Nephron (organoid): ENCODE measurements around the gene LYRM1.

Source experiments
- H3K27ac Mint-ChIP-seq, 3 experiments: 2 replicates each; pipeline ENCODE4 v1.8.0; 2020; ENCODE audit warnings: mixed read lengths in 3 of 3, mild to moderate bottlenecking in 2 of 3, moderate library complexity in 1 of 3
- H3K27me3 Mint-ChIP-seq: 2 replicates; pipeline ENCODE4 v1.8.0; 2021; ENCODE audit warnings: low read depth, mild to moderate bottlenecking, moderate library complexity, mixed read lengths
- H3K36me3 Mint-ChIP-seq: 2 replicates; pipeline ENCODE4 v1.8.0; 2020; ENCODE audit warnings: low read depth, mixed read lengths
- H3K4me1 Mint-ChIP-seq: 2 replicates; pipeline ENCODE4 v1.8.0; 2020; ENCODE audit warnings: mixed read lengths
- H3K4me3 Mint-ChIP-seq, 3 experiments: 2 replicates each; pipeline ENCODE4 v1.8.0; 2020; ENCODE audit warnings: mild to moderate bottlenecking in 3 of 3, mixed read lengths in 3 of 3, moderate library complexity in 2 of 3
- H3K9me3 Mint-ChIP-seq: 2 replicates; pipeline ENCODE4 v1.8.0; 2020; ENCODE audit warnings: mixed read lengths
- CTCF ChIP-seq, 3 experiments: fragments of 200-600 bp; sonication (generic); IDR thresholded peaks; one replicate each; pipeline ENCODE4 v1.5.0; 2021; ENCODE audit warnings: antibody characterized with exemption in 3 of 3; ENCODE audit not compliant: unreplicated experiment in 3 of 3

Gene LYRM1

GRCh38 chr16:20916289-20916688 lies 15.7 kb downstream of the LYRM1 start:
- no peak overlapping the region for H3K4me3 Mint-ChIP-seq
- peaks cover 4% of the 10 kb centered on the region for H3K4me1 Mint-ChIP-seq
- no peak for TF ChIP-seq CTCF (IDR thresholded peaks at IDR 0.05; ENCODE audit: unreplicated experiment in 3 of 3)
- H3K9me3 Mint-ChIP-seq: no peaks in the 10 kb centered on the region
- no peaks in the 10 kb centered on the region for H3K27me3 Mint-ChIP-seq
- no peak overlapping the region for H3K27ac Mint-ChIP-seq
- peaks cover 16% of the 10 kb centered on the region for H3K36me3 Mint-ChIP-seq

DNA sequence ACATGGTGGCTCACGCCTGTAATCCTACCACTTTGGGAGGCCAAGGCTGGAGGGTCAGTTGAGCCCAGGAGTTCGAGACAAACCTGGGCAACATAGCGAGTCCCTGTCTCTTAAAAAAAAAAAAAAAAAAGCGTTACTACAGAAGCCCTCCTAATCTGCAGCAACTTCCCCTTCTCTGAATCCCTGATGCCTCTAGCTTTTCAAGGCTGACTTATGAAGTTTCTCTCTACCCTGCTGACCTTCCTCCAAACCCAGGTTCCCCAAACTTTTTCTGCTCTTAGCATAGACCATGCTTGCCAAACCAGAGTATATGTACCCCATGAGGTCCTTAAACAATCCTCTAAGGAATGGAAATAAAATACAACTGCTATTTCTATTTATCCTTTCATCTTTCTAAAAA lies 16.4 kb downstream of the LYRM1 start:
- H3K4me1 Mint-ChIP-seq: peaks cover 4% of the 10 kb centered on the region
- peak overlapping the region in 1 of 3 experiments; percentile 25 for H3K27ac Mint-ChIP-seq
- no peaks in the 10 kb centered on the region for H3K9me3 Mint-ChIP-seq
- H3K4me3 Mint-ChIP-seq: no peak overlapping the region
- peaks cover 16% of the 10 kb centered on the region for H3K36me3 Mint-ChIP-seq
- TF ChIP-seq CTCF (IDR thresholded peaks at IDR 0.05; ENCODE audit: unreplicated experiment in 3 of 3): no peak
- no peaks in the 10 kb centered on the region for H3K27me3 Mint-ChIP-seq

DNA sequence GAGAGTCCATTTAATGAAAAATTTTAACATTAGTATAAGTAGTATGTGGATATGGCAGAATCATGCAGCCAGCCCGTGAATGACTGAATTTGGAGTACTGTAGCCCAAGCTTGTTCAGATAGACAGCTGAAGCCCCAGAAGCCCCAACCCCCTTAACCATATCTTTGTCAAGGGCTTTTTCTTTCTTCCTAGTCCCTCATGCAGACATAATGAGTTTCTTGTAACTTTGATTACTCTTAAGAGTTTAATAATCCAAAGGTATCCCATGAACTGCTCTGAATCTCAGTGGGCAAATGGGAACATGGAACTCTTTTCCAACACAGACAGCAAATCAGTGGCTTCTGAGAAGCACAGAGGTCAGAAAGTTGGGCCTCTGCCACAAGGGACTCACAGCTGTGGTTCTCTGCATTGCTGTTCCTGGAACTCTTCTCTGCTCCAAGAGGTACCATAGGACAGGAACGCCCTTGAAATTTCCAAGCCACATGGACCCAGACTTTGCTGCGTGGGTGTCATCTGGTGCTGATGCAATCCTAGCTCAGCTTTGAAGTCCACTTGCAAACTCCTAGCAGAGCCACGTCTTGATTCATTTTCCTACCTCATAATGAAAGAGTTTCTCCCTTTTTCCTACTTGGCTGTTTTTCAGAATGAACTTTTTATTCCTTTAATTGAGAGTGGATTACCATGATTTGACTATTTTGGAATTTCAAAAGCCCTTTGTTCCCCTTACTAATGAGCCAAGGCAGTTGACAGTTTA lies 18.1 kb downstream of the LYRM1 start:
- peaks cover 2% of the 10 kb centered on the region for H3K4me1 Mint-ChIP-seq
- no peaks in the 10 kb centered on the region for H3K9me3 Mint-ChIP-seq
- H3K27ac Mint-ChIP-seq: no peak overlapping the region
- no peaks in the 10 kb centered on the region for H3K27me3 Mint-ChIP-seq
- peaks cover 21% of the 10 kb centered on the region for H3K36me3 Mint-ChIP-seq
- no peak overlapping the region for H3K4me3 Mint-ChIP-seq
- no peak for TF ChIP-seq CTCF (IDR thresholded peaks at IDR 0.05; ENCODE audit: unreplicated experiment in 3 of 3)

DNA sequence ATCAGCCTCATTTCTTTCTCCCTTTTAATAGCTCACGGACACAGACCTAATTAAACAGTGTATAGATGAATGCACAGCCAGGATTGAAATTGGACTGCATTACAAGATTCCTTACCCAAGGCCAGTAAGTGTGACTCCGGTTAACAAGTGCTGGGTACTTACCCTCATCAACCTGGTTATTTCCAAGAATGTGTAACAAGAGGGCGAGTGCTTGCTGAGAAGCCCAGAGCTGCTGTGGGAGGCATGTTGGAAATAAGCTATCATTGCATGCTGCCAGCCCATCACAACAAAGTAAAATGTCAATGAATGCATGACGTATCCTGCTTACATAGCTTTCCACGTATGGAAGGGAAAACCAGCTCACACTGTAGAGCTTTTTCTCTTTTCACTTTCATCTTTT lies 19.5 kb downstream of the LYRM1 start:
- Mint-ChIP-seq H3K27ac (no peak overlapping the region), H3K9me3 (no peaks in the 10 kb centered on the region), H3K4me3 (no peak overlapping the region), H3K27me3 (no peaks in the 10 kb centered on the region), H3K4me1 (no peaks in the 10 kb centered on the region), H3K36me3 (peaks cover 26% of the 10 kb centered on the region)
- TF ChIP-seq CTCF (IDR thresholded peaks at IDR 0.05; ENCODE audit: unreplicated experiment in 3 of 3): no peak

GRCh38 chr16:20920799-20921198 lies 20.2 kb downstream of the LYRM1 start:
- no peak for TF ChIP-seq CTCF (IDR thresholded peaks at IDR 0.05; ENCODE audit: unreplicated experiment in 3 of 3)
- Mint-ChIP-seq H3K4me1 (no peaks in the 10 kb centered on the region), H3K4me3 (no peak overlapping the region), H3K27ac (no peak overlapping the region), H3K9me3 (no peaks in the 10 kb centered on the region), H3K36me3 (peaks cover 29% of the 10 kb centered on the region), H3K27me3 (no peaks in the 10 kb centered on the region)

DNA sequence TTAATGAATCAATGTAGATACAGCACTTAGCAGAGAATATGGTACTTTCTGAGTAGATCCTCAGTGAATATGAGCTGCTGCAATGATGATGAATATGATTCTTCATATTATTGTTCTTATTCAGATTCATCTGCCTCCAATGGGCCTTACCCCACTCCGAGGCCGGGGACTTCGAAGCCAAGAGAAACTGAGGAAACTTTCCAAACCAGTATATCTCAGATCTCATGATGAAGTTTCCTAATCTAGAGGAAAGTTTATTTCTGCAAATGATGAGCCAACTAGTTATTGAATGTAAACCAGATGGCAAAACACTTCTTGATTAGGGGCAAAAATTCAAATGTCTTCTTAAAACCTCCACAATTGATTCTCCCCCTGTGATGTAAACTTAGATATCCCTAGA lies 23.3 kb downstream of the LYRM1 start:
- TF ChIP-seq CTCF (IDR thresholded peaks at IDR 0.05; ENCODE audit: unreplicated experiment in 3 of 3): no peak
- H3K9me3 Mint-ChIP-seq: no peaks in the 10 kb centered on the region
- H3K27ac Mint-ChIP-seq: no peak overlapping the region
- no peak overlapping the region for H3K4me3 Mint-ChIP-seq
- no peaks in the 10 kb centered on the region for H3K4me1 Mint-ChIP-seq
- H3K27me3 Mint-ChIP-seq: no peaks in the 10 kb centered on the region
- H3K36me3 Mint-ChIP-seq: peaks cover 15% of the 10 kb centered on the region
